ENCODE results near the gene CAMK2B. TPM values are rescaled to one million over a fixed set of nuclear protein-coding genes. Genes with fewer than 3 reads are reported as not detected.

CAMK2B gene
- total RNA-seq, 2 experiments from 2014 or later = 0.97 to 1.9 TPM

- H3K4me1 Mint-ChIP-seq (ENCODE audit: low read depth) = peaks cover 7% of the 10 kb centered on the region
- TF ChIP-seq, protein P1, sequence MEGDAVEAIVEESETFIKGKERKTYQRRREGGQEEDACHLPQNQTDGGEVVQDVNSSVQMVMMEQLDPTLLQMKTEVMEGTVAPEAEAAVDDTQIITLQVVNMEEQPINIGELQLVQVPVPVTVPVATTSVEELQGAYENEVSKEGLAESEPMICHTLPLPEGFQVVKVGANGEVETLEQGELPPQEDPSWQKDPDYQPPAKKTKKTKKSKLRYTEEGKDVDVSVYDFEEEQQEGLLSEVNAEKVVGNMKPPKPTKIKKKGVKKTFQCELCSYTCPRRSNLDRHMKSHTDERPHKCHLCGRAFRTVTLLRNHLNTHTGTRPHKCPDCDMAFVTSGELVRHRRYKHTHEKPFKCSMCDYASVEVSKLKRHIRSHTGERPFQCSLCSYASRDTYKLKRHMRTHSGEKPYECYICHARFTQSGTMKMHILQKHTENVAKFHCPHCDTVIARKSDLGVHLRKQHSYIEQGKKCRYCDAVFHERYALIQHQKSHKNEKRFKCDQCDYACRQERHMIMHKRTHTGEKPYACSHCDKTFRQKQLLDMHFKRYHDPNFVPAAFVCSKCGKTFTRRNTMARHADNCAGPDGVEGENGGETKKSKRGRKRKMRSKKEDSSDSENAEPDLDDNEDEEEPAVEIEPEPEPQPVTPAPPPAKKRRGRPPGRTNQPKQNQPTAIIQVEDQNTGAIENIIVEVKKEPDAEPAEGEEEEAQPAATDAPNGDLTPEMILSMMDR (IDR thresholded peaks at IDR 0.05) = no peak
- CTCF ChIA-PET = no interaction called here
- H3K9me3 Mint-ChIP-seq = no peaks in the 10 kb centered on the region
- intact Hi-C loops (cut with micrococcal nuclease) = no loop called here
- peak overlapping the region; percentile 37 for H3K4me3 Mint-ChIP-seq
- no peak overlapping the region for H3K27ac Mint-ChIP-seq
- DNase-seq = no peak
- POLR2A ChIA-PET = no interaction called here
- ATAC-seq = no peak
- H3K36me3 Mint-ChIP-seq (ENCODE audit: low read depth) = no peaks in the 10 kb centered on the region
- H3K27me3 Mint-ChIP-seq = peaks cover 28% of the 10 kb centered on the region
These were observed 1.8 kb downstream of the CAMK2B start for GRCh38 chr7:44323381-44324203.

- no peak overlapping the region for H3K4me3 Mint-ChIP-seq
- ATAC-seq (no peak), DNase-seq (no peak)
- H3K27me3 Mint-ChIP-seq = peaks cover 28% of the 10 kb centered on the region
- H3K36me3 Mint-ChIP-seq (ENCODE audit: low read depth) = no peaks in the 10 kb centered on the region
- no peaks in the 10 kb centered on the region for H3K9me3 Mint-ChIP-seq
- peaks cover 7% of the 10 kb centered on the region for H3K4me1 Mint-ChIP-seq (ENCODE audit: low read depth)
- intact Hi-C loops (cut with micrococcal nuclease) = no loop called here
- ChIA-PET CTCF (interaction anchor here (0.9 kb wide), 1 partner anchor 39 kb away, joined by 3 read pairs; no protein-coding TSS in a partner anchor), POLR2A (no interaction called here)
- no peak overlapping the region for H3K27ac Mint-ChIP-seq
- TF ChIP-seq, protein P1 (IDR thresholded peaks at IDR 0.05) = no peak
These were observed 2.6 kb downstream of the CAMK2B start for GRCh38 chr7:44322631-44323363.

DNA sequence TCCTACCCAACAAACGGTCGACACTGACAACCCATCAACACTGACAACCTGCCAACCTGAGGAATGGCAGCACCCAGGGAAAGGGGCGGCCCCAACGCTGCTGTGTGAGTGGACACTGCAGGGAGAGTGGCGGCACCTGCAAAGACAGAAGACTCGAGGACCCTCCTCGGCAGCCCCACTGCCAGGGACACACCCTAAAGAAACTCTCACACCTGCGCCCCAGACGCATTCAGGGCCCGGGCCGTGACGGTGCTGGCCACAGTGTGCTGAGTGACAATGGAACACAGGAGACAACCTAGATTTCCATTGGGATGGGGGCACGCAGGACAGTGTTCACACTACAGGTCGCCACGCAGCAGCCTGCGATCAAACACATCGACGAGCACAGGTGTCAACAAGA, 3.6 kb downstream of the CAMK2B start:
- Mint-ChIP-seq H3K36me3 (ENCODE audit: low read depth) (no peaks in the 10 kb centered on the region), H3K27me3 (peaks cover 28% of the 10 kb centered on the region), H3K4me1 (ENCODE audit: low read depth) (peaks cover 7% of the 10 kb centered on the region), H3K4me3 (no peak overlapping the region), H3K9me3 (no peaks in the 10 kb centered on the region), H3K27ac (no peak overlapping the region)
- TF ChIP-seq, protein P1 (IDR thresholded peaks at IDR 0.05) = no peak
- ATAC-seq (no peak), DNase-seq (no peak)
- intact Hi-C loops (cut with micrococcal nuclease) = no loop called here
- CTCF ChIA-PET = interaction anchor here (1.3 kb wide), 1 partner anchor 213 kb away, joined by 3 read pairs; no protein-coding TSS in a partner anchor
- POLR2A ChIA-PET = no interaction called here

GRCh38 chr7:44320794-44321371, 4.5 kb downstream of the CAMK2B start:
- ChIA-PET POLR2A (no interaction called here), CTCF (interaction anchor here (1.2 to 1.3 kb wide), 2 partner anchors 80 to 214 kb away, joined by 3 to 5 read pairs; no protein-coding TSS in a partner anchor)
- TF ChIP-seq, protein P1 (IDR thresholded peaks at IDR 0.05) = no peak
- H3K36me3 Mint-ChIP-seq (ENCODE audit: low read depth) = no peaks in the 10 kb centered on the region
- H3K4me3 Mint-ChIP-seq = no peak overlapping the region
- no peak for DNase-seq
- H3K9me3 Mint-ChIP-seq = no peaks in the 10 kb centered on the region
- no peak for ATAC-seq
- intact Hi-C loops (cut with micrococcal nuclease) = no loop called here
- H3K4me1 Mint-ChIP-seq (ENCODE audit: low read depth) = peaks cover 6% of the 10 kb centered on the region
- H3K27ac Mint-ChIP-seq = no peak overlapping the region
- H3K27me3 Mint-ChIP-seq = peaks cover 20% of the 10 kb centered on the region

Measured in activated CD8-positive, alpha-beta T cell treated with anti-CD3 and anti-CD28 coated beads for 36 hours (primary cell).